ENCODE results near the gene GALNT2.

Gene GALNT2

DNA sequence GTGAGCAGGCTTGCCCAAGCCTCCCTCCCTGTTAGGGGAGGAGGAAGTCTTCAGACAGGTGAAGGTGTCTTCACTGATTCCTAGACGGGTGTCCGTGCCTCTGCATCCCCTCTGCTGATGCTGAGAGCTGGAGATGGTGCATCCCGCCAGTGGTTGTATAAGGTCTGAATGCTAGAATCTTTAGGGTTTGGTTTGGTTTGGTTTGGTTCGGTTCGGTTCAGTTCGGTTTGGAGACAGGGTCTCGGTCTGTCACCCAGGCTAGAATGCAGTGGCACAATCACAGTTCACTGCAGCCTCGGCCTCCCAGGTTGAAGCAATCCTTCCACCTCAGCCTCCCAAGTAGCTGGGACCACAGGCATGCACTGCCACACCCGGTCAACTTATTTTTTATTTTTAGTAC is 205.5 kb downstream of the GALNT2 start:
- no peak overlapping the region for H3K4me3 ChIP-seq (ENCODE audit: low read depth, low read length)
- TF ChIP-seq, protein P1, sequence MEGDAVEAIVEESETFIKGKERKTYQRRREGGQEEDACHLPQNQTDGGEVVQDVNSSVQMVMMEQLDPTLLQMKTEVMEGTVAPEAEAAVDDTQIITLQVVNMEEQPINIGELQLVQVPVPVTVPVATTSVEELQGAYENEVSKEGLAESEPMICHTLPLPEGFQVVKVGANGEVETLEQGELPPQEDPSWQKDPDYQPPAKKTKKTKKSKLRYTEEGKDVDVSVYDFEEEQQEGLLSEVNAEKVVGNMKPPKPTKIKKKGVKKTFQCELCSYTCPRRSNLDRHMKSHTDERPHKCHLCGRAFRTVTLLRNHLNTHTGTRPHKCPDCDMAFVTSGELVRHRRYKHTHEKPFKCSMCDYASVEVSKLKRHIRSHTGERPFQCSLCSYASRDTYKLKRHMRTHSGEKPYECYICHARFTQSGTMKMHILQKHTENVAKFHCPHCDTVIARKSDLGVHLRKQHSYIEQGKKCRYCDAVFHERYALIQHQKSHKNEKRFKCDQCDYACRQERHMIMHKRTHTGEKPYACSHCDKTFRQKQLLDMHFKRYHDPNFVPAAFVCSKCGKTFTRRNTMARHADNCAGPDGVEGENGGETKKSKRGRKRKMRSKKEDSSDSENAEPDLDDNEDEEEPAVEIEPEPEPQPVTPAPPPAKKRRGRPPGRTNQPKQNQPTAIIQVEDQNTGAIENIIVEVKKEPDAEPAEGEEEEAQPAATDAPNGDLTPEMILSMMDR (IDR thresholded peaks at IDR 0.05; ENCODE audit: borderline replicate concordance, insufficient read depth, low read depth, low read length) = no peak

DNA sequence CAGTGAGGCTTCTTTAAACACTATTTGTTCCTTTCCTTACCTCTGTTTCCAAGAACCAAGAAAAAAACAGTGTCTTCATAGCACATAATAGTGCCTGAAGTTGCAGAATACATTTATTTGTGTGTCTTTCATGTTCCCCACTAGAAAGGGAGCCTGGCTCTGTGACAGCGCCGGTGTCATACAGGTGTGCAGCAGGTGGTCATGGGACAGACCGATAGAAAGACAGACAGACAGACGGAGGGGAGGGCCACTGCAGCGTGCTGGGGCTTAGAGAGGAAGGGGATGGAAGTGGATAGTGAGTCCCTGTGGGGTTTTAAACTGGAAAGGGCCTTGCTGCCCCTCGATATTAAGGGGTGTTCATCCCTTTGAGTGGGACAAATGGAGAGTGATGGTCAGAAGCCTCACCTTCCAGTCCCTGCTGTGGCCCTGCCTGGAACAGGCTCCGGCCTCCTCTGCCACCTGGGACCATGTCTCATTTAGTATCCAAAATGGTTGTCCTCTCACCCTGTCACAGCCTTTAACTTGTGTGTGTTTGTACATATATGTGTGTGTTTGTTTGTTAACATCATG is 206.2 kb downstream of the GALNT2 start:
- no peak overlapping the region for H3K4me3 ChIP-seq (ENCODE audit: low read depth, low read length)
- TF ChIP-seq, protein P1 (IDR thresholded peaks at IDR 0.05; ENCODE audit: borderline replicate concordance, insufficient read depth, low read depth, low read length) = no peak

DNA sequence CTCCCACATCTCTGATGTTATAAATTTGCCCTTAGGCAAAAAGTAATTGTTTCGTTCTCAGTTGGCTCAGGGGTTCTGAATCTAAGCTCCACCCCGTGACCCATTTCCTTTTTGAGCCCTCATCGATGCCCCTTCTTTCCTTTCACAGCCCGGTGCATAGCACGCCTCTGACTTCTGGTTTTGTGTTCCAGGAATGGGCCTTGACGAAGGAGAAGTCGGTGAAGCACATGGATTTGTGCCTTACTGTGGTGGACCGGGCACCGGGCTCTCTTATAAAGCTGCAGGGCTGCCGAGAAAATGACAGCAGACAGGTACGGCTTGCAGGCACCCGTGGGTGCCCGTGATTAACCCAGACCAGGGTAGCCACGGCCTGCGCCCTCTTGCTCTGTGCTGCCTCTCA is 207.2 kb downstream of the GALNT2 start:
- H3K4me3 ChIP-seq (ENCODE audit: low read depth, low read length) = no peak overlapping the region
- TF ChIP-seq, protein P1 (IDR thresholded peaks at IDR 0.05; ENCODE audit: borderline replicate concordance, insufficient read depth, low read depth, low read length) = no peak

DNA sequence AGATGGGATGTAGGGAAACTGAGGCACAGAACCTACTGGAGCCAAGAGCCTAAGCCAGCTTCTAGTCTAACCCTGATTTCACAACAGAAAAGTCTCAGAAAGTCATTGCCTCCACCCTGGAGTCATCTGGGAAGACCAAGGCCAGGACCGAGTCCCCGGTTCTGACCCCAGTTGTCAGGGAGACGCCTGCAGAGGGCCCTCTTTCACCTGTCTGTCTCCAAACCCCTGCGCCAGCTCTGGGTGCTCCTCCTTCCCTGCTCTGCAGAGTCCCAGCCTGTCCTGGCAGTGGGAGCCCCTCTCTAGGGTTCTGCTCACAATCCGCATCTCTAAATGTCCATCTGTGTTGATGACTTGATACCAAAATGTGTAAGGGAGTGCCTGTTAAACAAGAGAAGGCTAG is 209.4 kb downstream of the GALNT2 start:
- H3K4me3 ChIP-seq (ENCODE audit: low read depth, low read length) = no peak overlapping the region
- TF ChIP-seq, protein P1 (IDR thresholded peaks at IDR 0.05; ENCODE audit: borderline replicate concordance, insufficient read depth, low read depth, low read length) = no peak

DNA sequence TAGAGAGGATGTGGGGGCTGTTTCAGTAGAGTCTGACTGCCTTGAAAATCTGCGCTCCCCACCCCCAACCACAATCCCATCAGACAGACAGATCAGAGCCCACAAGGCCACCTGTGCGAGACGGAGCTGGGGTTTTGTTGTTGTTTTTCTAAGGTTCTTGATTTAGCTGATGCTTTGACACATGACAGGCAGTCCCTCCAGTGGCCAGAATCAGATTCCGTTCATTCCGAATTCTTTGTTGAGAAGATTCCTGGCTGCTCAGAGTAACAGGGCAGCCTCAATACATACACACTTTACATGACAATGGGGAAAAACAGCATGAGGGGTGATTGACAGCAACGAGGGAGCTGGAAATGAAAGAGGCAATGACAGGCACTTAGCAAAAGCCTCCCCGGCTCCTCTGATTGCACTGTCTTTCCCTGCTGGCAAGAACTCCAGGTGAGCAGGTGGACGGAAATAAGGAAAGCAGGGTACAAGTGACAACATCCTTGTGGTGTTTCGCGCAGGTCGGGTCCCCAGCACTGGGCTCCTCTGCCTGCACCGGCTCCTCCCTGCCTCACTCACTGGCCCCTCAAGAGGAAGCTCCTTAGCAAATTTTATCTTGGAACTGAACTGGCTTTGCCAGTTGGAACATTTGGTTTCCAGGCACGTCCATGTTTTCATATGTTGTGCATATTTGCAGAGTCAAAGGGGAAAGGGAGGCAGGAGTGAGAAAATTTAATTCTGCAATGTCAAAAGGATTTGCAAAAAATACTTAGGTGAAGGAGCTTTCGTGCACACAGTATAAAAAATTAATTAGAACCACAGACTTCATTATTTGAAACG is 210.4 kb downstream of the GALNT2 start:
- TF ChIP-seq, protein P1 (IDR thresholded peaks at IDR 0.05; ENCODE audit: borderline replicate concordance, insufficient read depth, low read depth, low read length) = no peak
- no peak overlapping the region for H3K4me3 ChIP-seq (ENCODE audit: low read depth, low read length)

DNA sequence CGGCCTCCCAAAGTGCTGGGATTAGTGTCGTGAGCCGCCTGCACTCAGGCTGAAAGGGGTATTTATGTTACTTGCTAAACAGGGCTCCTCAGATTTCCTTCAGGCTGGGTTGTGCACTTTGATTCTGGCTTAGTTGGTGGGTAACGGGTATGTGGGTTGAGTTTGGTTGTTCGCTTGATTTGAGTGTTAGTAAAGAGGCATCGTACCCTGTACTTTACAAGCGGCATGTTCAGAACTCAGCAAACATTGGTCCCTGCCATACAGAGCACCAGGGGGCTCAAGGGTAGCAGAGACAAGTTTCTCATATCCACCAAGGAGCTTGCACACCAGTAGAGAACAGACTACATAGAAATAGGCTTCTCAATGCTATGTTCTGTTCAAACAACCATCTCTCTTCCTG is 211.3 kb downstream of the GALNT2 start:
- TF ChIP-seq, protein P1 (IDR thresholded peaks at IDR 0.05; ENCODE audit: borderline replicate concordance, insufficient read depth, low read depth, low read length) = no peak
- H3K4me3 ChIP-seq (ENCODE audit: low read depth, low read length) = no peak overlapping the region

Data from GM12875 (cell line).